ENCODE data around the gene CDC20B. TPM values are rescaled to one million over a fixed set of nuclear protein-coding genes. Genes with fewer than 3 reads are reported as not detected.

The CDC20B gene
- total and polyA plus RNA-seq, 4 donors = 0.28 to 5.7 (median 0.92) TPM

- no peak overlapping the region for H3K9ac ChIP-seq (ENCODE audit: insufficient read depth in 1 of 2, low read length in 2 of 2)
- no peak for TF ChIP-seq CTCF (IDR thresholded peaks at IDR 0.05; ENCODE audit: control extremely low read depth, extremely low read depth)
- no peaks in the 10 kb centered on the region for H3K4me1 ChIP-seq (ENCODE audit: control insufficient read depth in 5 of 5, insufficient read depth in 5 of 5, low read length in 5 of 5)
- DNase-seq (no peak), ATAC-seq (ENCODE audit: insufficient read depth, low FRiP score) (no peak)
- H3K4me3 ChIP-seq = no peak overlapping the region
- H3K27ac ChIP-seq (ENCODE audit: low read depth in 1 of 2, low read length in 1 of 2) = no peak overlapping the region
- peaks cover 4 to 56% (median 42%) of the 10 kb centered on the region in 3 donors for H3K27me3 ChIP-seq (ENCODE audit: control insufficient read depth in 3 of 3, insufficient read depth in 3 of 3, low read length in 2 of 3)
- H3K36me3 ChIP-seq (ENCODE audit: control insufficient read depth in 4 of 4, insufficient read depth in 4 of 4, low read length in 4 of 4) = no peaks in the 10 kb centered on the region
- WGBS, 2 donors = 51 to 59% methylated on average over 6 of the region's 6 CpGs
- no peaks in the 10 kb centered on the region for H3K9me3 ChIP-seq (ENCODE audit: control insufficient read depth in 4 of 4, insufficient read depth in 3 of 4, low read length in 3 of 4)
Observed at GRCh38 chr5:55188656-55189540, 15.9 kb upstream of the CDC20B start.

- DNase-seq (peak in 1 of 3 donors; percentile 20), ATAC-seq (ENCODE audit: insufficient read depth, low FRiP score) (no peak)
- Histone ChIP-seq H3K36me3 (ENCODE audit: control insufficient read depth in 4 of 4, insufficient read depth in 4 of 4, low read length in 4 of 4) (no peaks in the 10 kb centered on the region), H3K27ac (ENCODE audit: low read depth in 1 of 2, low read length in 1 of 2) (no peak overlapping the region), H3K9ac (ENCODE audit: insufficient read depth in 1 of 2, low read length in 2 of 2) (no peak overlapping the region), H3K27me3 (ENCODE audit: control insufficient read depth in 3 of 3, insufficient read depth in 3 of 3, low read length in 2 of 3) (peaks cover 0 to 58% (median 42%) of the 10 kb centered on the region in 3 donors), H3K4me3 (no peak overlapping the region), H3K9me3 (ENCODE audit: control insufficient read depth in 4 of 4, insufficient read depth in 3 of 4, low read length in 3 of 4) (peaks cover 0 to 3% (median under 1%) of the 10 kb centered on the region in 4 donors), H3K4me1 (ENCODE audit: control insufficient read depth in 5 of 5, insufficient read depth in 5 of 5, low read length in 5 of 5) (no peaks in the 10 kb centered on the region)
- WGBS, 2 donors = 49 to 51% methylated on average over 4 of the region's 4 CpGs
- TF ChIP-seq CTCF (IDR thresholded peaks at IDR 0.05; ENCODE audit: control extremely low read depth, extremely low read depth) = no peak
Observed at GRCh38 chr5:55187370-55187769, 14.4 kb upstream of the CDC20B start.

- ATAC-seq (ENCODE audit: insufficient read depth, low FRiP score) (no peak), DNase-seq (no peak)
- 78 to 83% methylated on average over 1 of the region's 1 CpG for WGBS, 2 donors
- H3K36me3 ChIP-seq (ENCODE audit: control insufficient read depth in 4 of 4, insufficient read depth in 4 of 4, low read length in 4 of 4) = no peaks in the 10 kb centered on the region
- no peak overlapping the region for H3K9ac ChIP-seq (ENCODE audit: insufficient read depth in 1 of 2, low read length in 2 of 2)
- no peak for TF ChIP-seq CTCF (IDR thresholded peaks at IDR 0.05; ENCODE audit: control extremely low read depth, extremely low read depth)
- H3K9me3 ChIP-seq (ENCODE audit: control insufficient read depth in 4 of 4, insufficient read depth in 3 of 4, low read length in 3 of 4) = peaks cover 0 to 3% (median 2%) of the 10 kb centered on the region in 4 donors
- no peak overlapping the region for H3K27ac ChIP-seq (ENCODE audit: low read depth in 1 of 2, low read length in 1 of 2)
- peaks cover 0 to 14% (median 3%) of the 10 kb centered on the region in 5 donors for H3K4me1 ChIP-seq (ENCODE audit: control insufficient read depth in 5 of 5, insufficient read depth in 5 of 5, low read length in 5 of 5)
- no peak overlapping the region for H3K4me3 ChIP-seq
- peaks cover 0 to 84% (median 63%) of the 10 kb centered on the region in 3 donors for H3K27me3 ChIP-seq (ENCODE audit: control insufficient read depth in 3 of 3, insufficient read depth in 3 of 3, low read length in 2 of 3)
Observed at GRCh38 chr5:55180016-55180415, 7.0 kb upstream of the CDC20B start.
